A549 (cell line): ENCODE measurements around the gene SLIT3.

Experiments used
- CHD4 ChIP-seq: fragments of 200-600 bp; sonication (generic); IDR thresholded peaks from 2 replicates; pipeline ENCODE4 v1.6.1; 2016; ENCODE audit warnings: antibody characterized with exemption, mild to moderate bottlenecking, borderline replicate concordance
- CTCF ChIP-seq: fragments of >200 bp; sonication (Bioruptor Twin); formaldehyde crosslinking; IDR thresholded peaks from 3 replicates; pipeline ENCODE4 v1.5.1; 2016
- HEYL ChIP-seq: fragments of 250-450 bp; sonication (Bioruptor Pico); IDR thresholded peaks from 2 replicates; pipeline ENCODE4 v1.8.0; 2021; ENCODE audit warnings: mild to moderate bottlenecking, moderate library complexity
- REST ChIP-seq: fragments of 200-600 bp; sonication (generic); IDR thresholded peaks from 2 replicates; pipeline ENCODE4 v1.6.1; 2016; ENCODE audit warnings: antibody characterized with exemption, mild to moderate bottlenecking, moderate library complexity
- RNF2 ChIP-seq: fragments of 200-600 bp; sonication (generic); IDR thresholded peaks from 2 replicates; pipeline ENCODE4 v1.6.1; 2016; ENCODE audit warnings: low read depth, mild to moderate bottlenecking, antibody characterized with exemption, moderate library complexity, borderline replicate concordance
- SMC3 ChIP-seq: fragments of >200 bp; sonication (Bioruptor Twin); formaldehyde crosslinking; IDR thresholded peaks from 3 replicates; pipeline ENCODE4 v1.6.1; 2018; ENCODE audit warnings: inconsistent platforms
- ZFP36 ChIP-seq: fragments of 450-650 bp; IDR thresholded peaks from 2 replicates; pipeline ENCODE4 v1.6.1; 2014; ENCODE audit warnings: borderline replicate concordance; ENCODE audit not compliant: partially characterized antibody

GRCh38 chr5:168939887-168940544, 360.9 kb downstream of the SLIT3 start:
- TF ChIP-seq CTCF = no peak
- no peak for TF ChIP-seq REST
- no peak for TF ChIP-seq CHD4
- no peak for TF ChIP-seq RNF2
- no peak for TF ChIP-seq ZFP36
- TF ChIP-seq SMC3 = no peak
- TF ChIP-seq HEYL (CRISPR knock-in tag) = no peak
